ENCODE results near the gene CDC25B.
A peak's percentile ranks its signal among the peaks of the same experiment; 100 is the strongest.

Gene CDC25B

GRCh38 chr20:3788685-3789155 is 7.4 kb upstream of the CDC25B start:
- ChIA-PET CTCF (interaction anchor here (0.9 to 10.3 kb wide), 8 partner anchors 23 to 296 kb away, joined by 4 to 142 read pairs (median 5); partner anchors contain the start of gene AP5S1), POLR2A (interaction anchor here (0.5 to 0.9 kb wide), 2 partner anchors 9 to 29 kb away, joined by 4 read pairs; no protein-coding TSS in a partner anchor)
- H3K9me3 ChIP-seq (ENCODE audit: control insufficient read depth, insufficient read depth, low read depth, low read length) = no peaks in the 10 kb centered on the region
- peaks cover 0 to 18% of the 10 kb centered on the region in 2 experiments; a peak in 2 of 3 replicates for H3K36me3 ChIP-seq (ENCODE audit: control insufficient read depth in 2 of 2, insufficient read depth in 1 of 2, low read length in 2 of 2)
- H3K4me1 ChIP-seq (ENCODE audit: control insufficient read depth, insufficient read depth, low read length) = peaks cover 17% of the 10 kb centered on the region; the same call in 1 of the 2 replicates
- H3K27ac ChIP-seq (ENCODE audit: extremely low read depth, low read depth, low read length) = no peak overlapping the region
- H3K4me3 ChIP-seq (ENCODE audit: low read depth, low read length) = no peak overlapping the region
- 0 out of 2 replicates have a peak, but pooled peaks have one; percentile 26 for TF ChIP-seq ZNF2 (tag by site-specific recombination; IDR thresholded peaks at IDR 0.05)
- no peak for TF ChIP-seq ZNF560 (tag by site-specific recombination; IDR thresholded peaks at IDR 0.05; ENCODE audit: borderline replicate concordance)
- TF ChIP-seq OVOL3 (tag by site-specific recombination; IDR thresholded peaks at IDR 0.05) = no peak
- TF ChIP-seq ZNF747 (tag by site-specific recombination; IDR thresholded peaks at IDR 0.05) = no peak
- TF ChIP-seq, protein P1, sequence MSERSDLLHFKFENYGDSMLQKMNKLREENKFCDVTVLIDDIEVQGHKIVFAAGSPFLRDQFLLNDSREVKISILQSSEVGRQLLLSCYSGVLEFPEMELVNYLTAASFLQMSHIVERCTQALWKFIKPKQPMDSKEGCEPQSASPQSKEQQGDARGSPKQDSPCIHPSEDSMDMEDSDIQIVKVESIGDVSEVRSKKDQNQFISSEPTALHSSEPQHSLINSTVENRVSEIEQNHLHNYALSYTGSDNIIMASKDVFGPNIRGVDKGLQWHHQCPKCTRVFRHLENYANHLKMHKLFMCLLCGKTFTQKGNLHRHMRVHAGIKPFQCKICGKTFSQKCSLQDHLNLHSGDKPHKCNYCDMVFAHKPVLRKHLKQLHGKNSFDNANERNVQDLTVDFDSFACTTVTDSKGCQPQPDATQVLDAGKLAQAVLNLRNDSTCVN (tag by site-specific recombination; optimal IDR thresholded peaks at IDR 0.05) = peak; percentile 5
- TF ChIP-seq ZNF335 (tag by site-specific recombination; conservative IDR thresholded peaks at IDR 0.05) = peak; percentile 88
- TF ChIP-seq HIC1 (tag by site-specific recombination; IDR thresholded peaks at IDR 0.05) = peak; percentile 83
- TF ChIP-seq ZXDB (tag by site-specific recombination; IDR thresholded peaks at IDR 0.05) = no peak
- TF ChIP-seq, protein P2, sequence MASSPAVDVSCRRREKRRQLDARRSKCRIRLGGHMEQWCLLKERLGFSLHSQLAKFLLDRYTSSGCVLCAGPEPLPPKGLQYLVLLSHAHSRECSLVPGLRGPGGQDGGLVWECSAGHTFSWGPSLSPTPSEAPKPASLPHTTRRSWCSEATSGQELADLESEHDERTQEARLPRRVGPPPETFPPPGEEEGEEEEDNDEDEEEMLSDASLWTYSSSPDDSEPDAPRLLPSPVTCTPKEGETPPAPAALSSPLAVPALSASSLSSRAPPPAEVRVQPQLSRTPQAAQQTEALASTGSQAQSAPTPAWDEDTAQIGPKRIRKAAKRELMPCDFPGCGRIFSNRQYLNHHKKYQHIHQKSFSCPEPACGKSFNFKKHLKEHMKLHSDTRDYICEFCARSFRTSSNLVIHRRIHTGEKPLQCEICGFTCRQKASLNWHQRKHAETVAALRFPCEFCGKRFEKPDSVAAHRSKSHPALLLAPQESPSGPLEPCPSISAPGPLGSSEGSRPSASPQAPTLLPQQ (tag by site-specific recombination; IDR thresholded peaks at IDR 0.05) = peak; percentile 65
- 0 out of 2 replicates have a peak, but pooled peaks have one; percentile 22 for TF ChIP-seq BCL11A (tag by site-specific recombination; IDR thresholded peaks at IDR 0.05; ENCODE audit: low read depth)
- TF ChIP-seq ZFP3 (tag by site-specific recombination; IDR thresholded peaks at IDR 0.05; ENCODE audit: low read depth) = no peak
- TF ChIP-seq SP7 (tag by site-specific recombination; IDR thresholded peaks at IDR 0.05) = no peak
- no peak for TF ChIP-seq ZNF555 (tag by site-specific recombination; conservative IDR thresholded peaks at IDR 0.05)
- TF ChIP-seq SP3 (tag by site-specific recombination; IDR thresholded peaks at IDR 0.05) = peak; percentile 64
- TF ChIP-seq ZFP37 (tag by site-specific recombination; IDR thresholded peaks at IDR 0.05) = 0 out of 2 replicates have a peak, but pooled peaks have one; percentile 28
- TF ChIP-seq ZBTB20 (tag by site-specific recombination; IDR thresholded peaks at IDR 0.05) = no peak
- peak; percentile 99 for TF ChIP-seq ZNF366 (tag by site-specific recombination; conservative IDR thresholded peaks at IDR 0.05)
- TF ChIP-seq HOXC10 (CRISPR knock-in tag; IDR thresholded peaks at IDR 0.05) = no peak
- TF ChIP-seq ZNF670 (tag by site-specific recombination; IDR thresholded peaks at IDR 0.05; ENCODE audit: low read depth) = 0 out of 2 replicates have a peak, but pooled peaks have one; percentile 27
- TF ChIP-seq KLF9 (tag by site-specific recombination; IDR thresholded peaks at IDR 0.05; ENCODE audit: low read depth) = peak; percentile 88
- TF ChIP-seq ZNF624 (tag by site-specific recombination; IDR thresholded peaks at IDR 0.05) = no peak
- no peak for TF ChIP-seq ZNF658 (tag by site-specific recombination; IDR thresholded peaks at IDR 0.05)
- peak; percentile 99 for TF ChIP-seq PRDM1 (tag by site-specific recombination; IDR thresholded peaks at IDR 0.05)
- peak; percentile 63 for TF ChIP-seq PRDM10 (tag by site-specific recombination; IDR thresholded peaks at IDR 0.05)
- TF ChIP-seq ZBTB17 (tag by site-specific recombination; IDR thresholded peaks at IDR 0.05) = peak; percentile 66; the same call in 1 of the 2 replicates
- TF ChIP-seq, protein P3, sequence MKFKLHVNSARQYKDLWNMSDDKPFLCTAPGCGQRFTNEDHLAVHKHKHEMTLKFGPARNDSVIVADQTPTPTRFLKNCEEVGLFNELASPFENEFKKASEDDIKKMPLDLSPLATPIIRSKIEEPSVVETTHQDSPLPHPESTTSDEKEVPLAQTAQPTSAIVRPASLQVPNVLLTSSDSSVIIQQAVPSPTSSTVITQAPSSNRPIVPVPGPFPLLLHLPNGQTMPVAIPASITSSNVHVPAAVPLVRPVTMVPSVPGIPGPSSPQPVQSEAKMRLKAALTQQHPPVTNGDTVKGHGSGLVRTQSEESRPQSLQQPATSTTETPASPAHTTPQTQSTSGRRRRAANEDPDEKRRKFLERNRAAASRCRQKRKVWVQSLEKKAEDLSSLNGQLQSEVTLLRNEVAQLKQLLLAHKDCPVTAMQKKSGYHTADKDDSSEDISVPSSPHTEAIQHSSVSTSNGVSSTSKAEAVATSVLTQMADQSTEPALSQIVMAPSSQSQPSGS (tag by site-specific recombination; IDR thresholded peaks at IDR 0.05; ENCODE audit: low read depth) = peak; percentile 87
- TF ChIP-seq ZNF311 (tag by site-specific recombination; IDR thresholded peaks at IDR 0.05; ENCODE audit: borderline replicate concordance) = no peak
- TF ChIP-seq ZBTB21 (tag by site-specific recombination; IDR thresholded peaks at IDR 0.05) = peak; percentile 65
- 0 out of 2 replicates have a peak, but pooled peaks have one; percentile 35 for TF ChIP-seq KLF8 (tag by site-specific recombination; IDR thresholded peaks at IDR 0.05)

All from HEK293 (cell line).